DMS79 (cell line): ENCODE measurements around the gene CDKAL1.
A peak's percentile ranks its signal among the peaks of the same experiment; 100 is the strongest.
"Not testable (repeated sequence)": the region's sequence is repeated elsewhere in the genome, so short reads cannot be mapped to it uniquely, and the experiment has no call there.

ENCODE experiments used
- DNase-seq: peaks from one replicate; lab custom pipeline; 2025; lab: John Stamatoyannopoulos, UW

CDKAL1 gene

DNA sequence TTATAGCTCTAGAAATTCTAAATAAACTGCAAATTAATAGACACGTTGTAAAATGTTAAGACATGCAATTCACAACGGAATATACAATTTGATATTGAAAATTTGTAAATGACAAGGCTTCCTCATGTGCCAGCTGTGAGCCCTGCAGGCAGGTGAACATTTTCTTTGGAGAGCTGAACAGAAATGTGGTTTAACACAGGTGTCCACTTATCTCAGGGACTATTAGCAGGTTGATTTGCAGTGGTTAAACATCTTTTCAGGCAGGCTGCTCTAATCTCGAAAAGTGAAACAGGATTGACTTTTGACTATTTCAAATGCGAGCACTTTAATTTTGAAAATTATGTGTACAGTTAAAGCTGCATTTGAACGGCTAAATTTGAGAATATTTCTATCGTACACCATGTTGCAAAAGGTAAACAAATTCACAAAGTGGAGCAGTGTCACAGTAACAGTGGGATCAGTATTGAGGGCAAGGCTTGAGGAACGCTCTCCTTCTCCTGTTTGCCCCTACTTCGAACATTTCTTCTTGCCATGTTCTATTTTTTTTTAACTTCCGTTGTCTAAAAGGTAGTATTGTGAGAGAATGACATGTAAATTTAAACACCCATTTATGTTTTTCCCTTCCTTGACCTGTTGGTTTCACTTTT is 210.8 kb downstream of the CDKAL1 start:
- peak; percentile 81 for DNase-seq

DNA sequence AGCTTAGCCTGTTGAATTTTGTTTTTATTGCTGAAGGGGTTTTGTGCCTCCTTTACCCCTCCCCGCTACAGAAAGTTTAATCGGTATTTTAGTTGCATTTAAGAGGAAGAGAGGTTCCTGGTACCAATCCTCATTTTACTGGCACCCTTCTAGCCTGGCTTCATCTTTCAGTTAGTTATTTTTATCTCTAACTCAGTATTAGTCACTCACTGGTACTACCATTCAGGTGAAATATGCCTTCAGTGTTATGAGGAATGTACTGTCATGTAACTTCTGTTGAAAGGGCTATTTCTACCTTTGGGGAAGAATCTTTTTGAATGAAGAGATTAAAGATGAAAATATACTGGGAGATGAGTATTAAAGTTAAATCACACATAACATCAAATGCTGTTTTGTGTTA is 211.8 kb downstream of the CDKAL1 start:
- DNase-seq, result no peak

GRCh38 chr6:20746805-20747558 is 212.7 kb downstream of the CDKAL1 start:
- DNase-seq, result no peak

- peak; percentile 9 for DNase-seq
These were observed 213.7 kb downstream of the CDKAL1 start for GRCh38 chr6:20747991-20748390.

- no peak for DNase-seq
These were observed 217.2 kb downstream of the CDKAL1 start for GRCh38 chr6:20751293-20751935.

DNA sequence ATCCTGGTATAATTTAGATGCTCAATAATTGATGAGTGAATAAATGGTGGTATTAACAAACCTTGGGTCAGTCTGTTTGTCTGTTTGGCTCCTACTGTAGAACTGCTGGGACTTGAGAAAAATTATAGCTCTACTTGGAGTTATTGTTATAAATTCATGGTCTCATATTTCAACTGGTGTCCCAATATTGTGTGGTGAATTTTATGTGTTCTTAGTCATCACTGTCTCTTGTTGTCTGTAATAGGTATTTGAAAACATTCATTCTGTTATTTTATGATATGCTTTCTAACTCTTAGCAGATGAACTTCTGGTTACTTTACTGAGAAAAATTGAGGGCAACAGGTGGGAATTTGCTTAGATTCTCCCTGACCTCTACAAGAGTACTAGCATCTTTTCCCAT is 221.4 kb downstream of the CDKAL1 start:
- DNase-seq, result no peak

DNA sequence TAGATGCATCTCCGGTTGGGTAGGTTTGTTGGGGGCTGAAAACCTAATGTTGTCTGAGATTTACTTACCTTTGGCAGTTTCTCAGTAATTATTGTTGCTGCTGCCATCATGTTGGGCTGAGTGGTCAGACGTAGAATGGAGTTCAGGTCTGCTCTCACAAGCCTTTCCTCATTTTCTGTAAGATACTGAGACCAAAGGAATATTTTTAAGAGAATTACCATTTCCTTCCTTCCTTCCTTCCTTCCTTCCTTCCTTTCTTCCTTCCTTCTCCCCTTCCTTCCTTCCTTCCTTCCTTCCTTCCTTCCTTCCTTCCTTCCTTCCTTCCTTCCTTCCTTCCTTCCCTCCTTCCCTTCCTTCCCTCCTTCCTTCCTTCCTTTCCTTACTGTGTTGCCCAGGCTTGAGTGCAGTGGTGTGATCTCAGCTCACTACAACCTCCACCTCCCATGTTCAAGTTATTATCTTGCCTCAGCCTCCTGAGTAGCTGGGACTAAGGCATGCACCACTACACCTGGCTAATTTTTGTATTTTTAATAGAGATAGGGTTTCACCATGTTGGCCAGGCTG is 222.4 kb downstream of the CDKAL1 start:
- not testable (repeated sequence) for DNase-seq

GRCh38 chr6:20757761-20758160 is 223.5 kb downstream of the CDKAL1 start:
- no peak for DNase-seq

DNA sequence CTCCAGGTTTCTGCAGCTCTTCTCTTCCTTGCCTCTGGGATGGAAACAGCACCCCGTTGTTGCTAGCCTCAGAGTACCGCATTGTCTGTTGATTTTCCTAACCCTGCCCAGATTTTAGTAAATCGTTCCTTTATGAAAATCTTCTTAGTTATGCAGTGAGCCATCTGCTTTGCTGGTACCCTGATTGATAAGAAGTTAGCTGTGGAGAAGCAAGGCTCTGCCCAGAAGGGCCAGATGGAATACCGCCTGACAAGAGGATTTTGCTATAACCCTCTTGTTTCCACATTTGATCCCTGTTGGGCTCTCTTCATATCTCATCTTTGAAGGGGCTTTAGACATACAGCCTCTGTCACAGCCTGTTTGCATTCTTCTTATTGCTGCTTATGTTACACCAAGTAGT is 229.0 kb downstream of the CDKAL1 start:
- DNase-seq, result no peak

DNA sequence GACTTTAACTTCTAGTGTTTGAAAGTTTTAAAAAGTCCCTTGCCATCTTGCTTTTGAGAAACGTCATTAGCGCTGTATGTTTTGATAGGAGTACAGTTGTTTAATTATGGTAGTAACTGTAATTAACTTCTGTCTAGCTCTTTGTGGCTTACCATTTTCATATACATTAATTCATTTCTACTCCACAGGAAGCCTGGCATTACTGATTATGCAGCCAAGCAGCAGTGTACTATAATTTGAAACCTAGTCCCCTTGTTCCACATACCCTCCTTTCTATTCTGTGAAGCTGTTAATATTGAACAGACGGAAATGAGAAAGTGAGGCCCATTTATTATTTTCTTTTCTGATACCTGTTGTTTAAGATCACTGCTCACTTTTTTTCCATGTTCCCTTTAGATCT is 235.4 kb downstream of the CDKAL1 start:
- no peak for DNase-seq

DNA sequence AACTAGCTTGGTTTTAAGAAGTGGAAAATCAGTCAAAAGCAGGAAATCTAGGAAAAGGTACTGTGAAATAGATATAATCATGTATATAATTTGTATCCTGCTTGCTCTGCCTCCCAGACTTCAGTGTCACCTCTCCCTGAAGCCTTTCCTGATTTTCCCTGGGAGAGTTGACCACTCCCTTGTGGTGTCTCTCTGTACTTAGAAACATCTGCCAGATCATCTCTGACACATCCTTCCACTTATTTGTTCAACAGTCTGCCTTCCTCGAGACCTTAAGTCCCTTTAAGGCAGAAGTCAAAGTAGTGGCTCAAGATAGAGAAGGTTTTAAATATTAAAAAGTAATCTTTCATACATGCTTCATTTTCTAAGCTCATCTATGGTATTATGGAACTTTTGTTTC is 236.5 kb downstream of the CDKAL1 start:
- DNase-seq, result no peak

GRCh38 chr6:20771409-20771808 is 237.2 kb downstream of the CDKAL1 start:
- DNase-seq, result no peak

DNA sequence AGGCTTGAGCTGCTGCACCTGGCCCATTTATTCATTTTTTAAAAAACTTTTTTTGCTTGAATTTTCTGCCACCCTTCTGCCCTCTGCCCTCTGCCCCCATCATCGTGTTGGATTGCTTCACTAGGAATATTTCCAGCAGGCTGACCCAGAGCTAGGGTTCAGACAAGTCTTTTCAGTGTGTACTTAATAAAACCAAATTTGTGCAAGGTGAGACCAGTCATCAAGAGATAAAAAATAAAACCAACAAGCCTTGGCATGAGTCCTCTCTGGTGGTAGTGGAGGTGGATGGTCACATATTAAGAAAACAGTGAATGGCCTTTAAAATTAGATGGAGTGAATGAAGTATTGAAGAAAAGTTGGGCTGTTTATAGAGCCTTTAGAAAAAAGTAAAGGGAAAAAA is 239.6 kb downstream of the CDKAL1 start:
- no peak for DNase-seq

DNA sequence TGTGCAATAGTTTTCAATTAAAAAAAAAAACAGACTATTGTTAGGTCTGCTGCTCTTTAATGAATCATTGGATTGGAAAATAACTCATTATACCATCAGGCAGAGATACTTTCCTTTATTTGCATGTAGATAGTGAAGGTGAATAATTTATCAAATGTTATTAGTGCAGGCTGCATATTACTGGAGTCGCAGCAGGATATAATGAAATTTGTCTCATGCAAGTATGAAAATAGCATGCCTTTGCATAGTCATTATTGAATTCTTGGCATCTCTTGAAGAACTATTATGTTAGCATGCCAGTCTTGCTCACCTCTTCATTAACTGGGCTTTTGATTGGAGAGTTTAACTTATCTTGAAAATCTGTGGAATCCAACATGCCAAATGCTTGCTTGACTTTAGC is 241.7 kb downstream of the CDKAL1 start:
- no peak for DNase-seq

GRCh38 chr6:20777801-20778200 is 243.5 kb downstream of the CDKAL1 start:
- DNase-seq, result no peak

- no peak for DNase-seq
These were observed 244.2 kb downstream of the CDKAL1 start for GRCh38 chr6:20778459-20778858.

DNA sequence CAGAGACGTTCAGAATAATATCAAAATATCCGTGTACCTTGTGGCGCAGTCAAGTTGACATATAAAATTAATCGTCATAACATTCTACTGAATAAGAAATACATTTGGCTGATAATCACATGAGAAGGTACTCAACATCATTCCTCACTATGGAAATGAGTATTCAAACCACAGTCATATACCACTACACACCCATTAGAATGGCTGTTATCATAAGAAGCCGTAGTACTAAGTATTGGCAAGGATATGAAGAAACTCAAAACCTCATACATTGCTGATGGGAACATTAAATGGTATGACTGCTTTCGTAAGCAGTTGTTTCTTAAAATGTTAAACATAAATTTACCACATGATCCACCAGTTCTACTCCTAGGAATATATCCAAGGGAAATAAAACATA is 244.7 kb downstream of the CDKAL1 start:
- no peak for DNase-seq

GRCh38 chr6:20789162-20789561 is 254.9 kb downstream of the CDKAL1 start:
- DNase-seq, result no peak

- no peak for DNase-seq
These were observed 256.0 kb downstream of the CDKAL1 start for GRCh38 chr6:20790032-20790791.

DNA sequence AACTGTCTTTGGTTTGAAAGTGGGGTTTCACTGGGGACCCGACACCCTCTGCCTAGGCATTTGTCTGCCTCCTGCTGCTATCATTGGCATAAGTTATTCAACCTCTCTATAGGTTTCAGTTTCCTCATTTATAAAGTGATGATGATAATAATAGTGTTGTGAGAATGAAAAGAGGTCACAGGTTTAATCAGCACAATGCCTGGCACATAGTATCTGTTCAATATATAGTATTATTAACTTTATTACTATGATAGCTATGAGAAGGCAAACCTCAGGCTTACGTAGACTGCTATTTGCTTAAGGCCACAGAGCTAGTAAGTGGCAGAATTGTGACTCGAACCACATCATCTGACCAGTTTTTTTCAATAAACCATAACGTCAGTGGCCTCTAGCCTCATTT is 256.8 kb downstream of the CDKAL1 start:
- no peak for DNase-seq

GRCh38 chr6:20791944-20792343 is 257.7 kb downstream of the CDKAL1 start:
- peak; percentile 56 for DNase-seq

- DNase-seq, result no peak
These were observed 258.9 kb downstream of the CDKAL1 start for GRCh38 chr6:20793174-20793573.
